ENCODE measurements around the gene CYP2A7.
A peak's percentile ranks its signal among the peaks of the same experiment; 100 is the strongest.
"Not testable (repeated sequence)": the region's sequence is repeated elsewhere in the genome, so short reads cannot be mapped to it uniquely, and the experiment has no call there.

CYP2A7 gene

GRCh38 chr19:40882062-40882461 is at the start of gene CYP2A7:
Gene CYP2A7 (minus strand): TSS chr19:40882231. CDS start chr19:40882210, 21 bp downstream.
- not testable (repeated sequence) for ATAC-seq

GRCh38 chr19:40930799-40931198 is 48.8 kb upstream of the CYP2A7 start:
- not testable (repeated sequence) for ATAC-seq

GRCh38 chr19:40929942-40930341 is 47.9 kb upstream of the CYP2A7 start:
- not testable (repeated sequence) for ATAC-seq

GRCh38 chr19:40928850-40929249 is 46.8 kb upstream of the CYP2A7 start:
- ATAC-seq, result no peak

GRCh38 chr19:40927567-40927966 is 45.5 kb upstream of the CYP2A7 start:
- no peak for ATAC-seq

- ATAC-seq, result not testable (repeated sequence)
Observed at GRCh38 chr19:40926276-40926675, 44.2 kb upstream of the CYP2A7 start.

- no peak for ATAC-seq
Observed at GRCh38 chr19:40923934-40924391, 41.9 kb upstream of the CYP2A7 start.

- ATAC-seq, result not testable (repeated sequence)
Observed at GRCh38 chr19:40922237-40923160, 40.5 kb upstream of the CYP2A7 start.

GRCh38 chr19:40921005-40921897 is 39.2 kb upstream of the CYP2A7 start:
- no peak for ATAC-seq

GRCh38 chr19:40920300-40921004 is 38.4 kb upstream of the CYP2A7 start:
- no peak for ATAC-seq

- ATAC-seq, result not testable (repeated sequence)
Observed at GRCh38 chr19:40919530-40920299, 37.7 kb upstream of the CYP2A7 start.

GRCh38 chr19:40918303-40918702 is 36.3 kb upstream of the CYP2A7 start:
- not testable (repeated sequence) for ATAC-seq

- peak in 1 of 2 donors; percentile 58 for ATAC-seq
Observed at GRCh38 chr19:40908976-40909375, 26.9 kb upstream of the CYP2A7 start.

- peak; percentile 41 to 78 for ATAC-seq
Observed at GRCh38 chr19:40907968-40908735, 26.1 kb upstream of the CYP2A7 start.

- no peak for ATAC-seq
Observed at GRCh38 chr19:40906512-40906911, 24.5 kb upstream of the CYP2A7 start.

GRCh38 chr19:40904673-40905156 is 22.7 kb upstream of the CYP2A7 start:
- peak in 1 of 2 donors; percentile 18 for ATAC-seq

- not testable (repeated sequence) for ATAC-seq
Observed at GRCh38 chr19:40901975-40902750, 20.1 kb upstream of the CYP2A7 start.

GRCh38 chr19:40900521-40900920 is 18.5 kb upstream of the CYP2A7 start:
- ATAC-seq, result not testable (repeated sequence)

GRCh38 chr19:40899964-40900363 is 17.9 kb upstream of the CYP2A7 start:
- not testable (repeated sequence) for ATAC-seq

Measured in activated CD4-positive, CD25-positive, alpha-beta regulatory T cell treated with anti-CD3 and anti-CD28 coated beads, Interleukin-2, amount 50 U/mL, for 24 hours (primary cell).